GM15510 (cell line): Measurements from ENCODE around the gene RNASE11.

Source experiments
- POLR2A ChIP-seq: IDR thresholded peaks from 3 replicates; pipeline ENCODE4 v1.6.1; 2011; ENCODE audit warnings: borderline replicate concordance; ENCODE audit not compliant: insufficient read length; ENCODE audit errors: extremely low read depth

RNASE11 gene

GRCh38 chr14:20606902-20607242 lies 19.1 kb upstream of the RNASE11 start:
- no peak for TF ChIP-seq POLR2A

DNA sequence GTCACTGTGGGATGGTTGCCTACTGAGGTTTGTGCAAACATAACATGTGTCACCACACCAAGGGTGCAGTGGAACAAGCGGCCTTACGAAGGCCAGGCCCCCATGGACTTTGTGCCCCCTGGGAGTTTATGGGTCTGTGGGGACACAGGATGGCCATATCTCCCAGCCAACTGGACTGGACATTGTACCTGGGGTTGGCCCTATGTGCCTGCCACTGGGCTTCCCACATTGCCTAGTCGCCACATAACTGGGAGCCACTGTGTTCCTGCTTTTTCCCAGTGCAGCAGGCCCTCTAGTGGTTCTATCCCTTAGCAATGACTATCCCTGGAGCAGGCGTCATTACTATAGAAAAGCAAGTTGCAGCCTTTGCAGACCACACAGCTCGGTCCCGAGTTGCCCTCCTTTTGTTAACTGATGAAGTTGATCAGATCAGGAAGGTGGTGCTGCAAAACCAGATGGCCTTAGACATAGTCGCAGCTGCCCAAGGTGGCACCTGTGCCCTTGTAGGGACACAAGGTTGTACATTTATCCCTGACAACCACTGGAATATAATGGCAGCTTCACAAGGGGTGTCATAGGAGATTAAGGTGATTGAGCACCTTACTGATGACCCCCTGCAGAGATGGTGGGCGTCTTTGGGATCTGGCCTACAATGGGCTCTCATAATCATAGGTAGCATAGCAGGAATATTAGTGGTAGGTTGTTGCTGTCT lies 18.5 kb upstream of the RNASE11 start:
- no peak for TF ChIP-seq POLR2A

DNA sequence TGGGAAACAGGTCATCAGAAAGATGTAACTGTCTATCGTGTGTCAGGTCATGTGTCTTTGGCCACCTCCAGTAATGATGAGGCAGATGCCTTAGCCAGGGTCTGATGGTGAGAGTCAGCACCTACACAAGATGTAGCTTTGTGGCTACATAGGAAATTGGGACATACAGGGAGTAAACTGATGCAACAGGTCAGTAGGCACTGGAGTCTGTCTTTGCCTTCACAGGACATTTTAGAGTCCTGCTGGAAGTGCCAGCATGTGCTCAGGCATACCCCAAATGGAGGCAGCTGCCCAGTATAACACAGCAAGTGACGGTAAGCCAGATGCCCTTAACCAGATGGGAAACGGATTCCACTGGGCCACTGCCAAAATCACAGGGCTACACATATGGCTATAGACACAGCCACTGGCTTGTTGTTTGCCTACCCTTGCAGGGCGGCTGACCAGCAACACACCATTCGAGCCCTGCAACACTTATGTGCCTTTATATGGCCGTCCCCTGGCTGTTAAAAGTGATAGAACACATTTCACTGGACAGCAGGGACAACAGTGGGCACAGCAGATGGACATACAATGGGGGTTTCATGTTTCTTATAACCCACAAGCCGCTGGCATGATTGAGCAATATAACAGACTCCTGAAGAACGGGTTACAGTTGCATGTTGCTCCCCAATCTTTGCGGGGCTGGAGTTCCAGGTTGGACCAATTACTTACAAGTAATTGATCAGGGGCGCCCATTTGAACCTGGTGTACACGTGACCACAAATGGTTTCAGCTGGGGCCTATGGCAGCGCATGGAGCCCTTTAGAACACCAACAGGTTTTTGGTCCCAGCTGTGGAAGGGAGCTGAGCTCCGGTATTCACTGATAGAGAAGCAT lies 16.3 kb upstream of the RNASE11 start:
- no peak for TF ChIP-seq POLR2A

DNA sequence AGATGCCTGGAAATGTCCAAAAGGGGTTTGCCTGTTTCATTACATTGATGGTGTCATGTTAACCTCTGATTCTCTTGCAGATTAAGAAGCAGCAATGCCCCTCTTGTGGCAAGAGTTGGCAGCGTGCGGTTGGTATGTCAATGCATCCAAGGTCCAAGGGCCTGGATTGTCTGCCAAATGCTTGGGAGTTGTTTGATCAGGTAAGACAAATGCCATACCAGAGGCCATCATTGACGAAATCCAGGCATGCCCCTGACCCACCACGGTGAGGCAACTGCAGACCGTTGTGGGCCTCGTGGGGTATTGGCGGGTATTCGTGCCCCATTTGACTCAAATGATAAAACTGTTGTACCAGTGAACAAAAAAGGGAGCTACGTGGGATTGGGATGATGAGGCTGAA lies 14.8 kb upstream of the RNASE11 start:
- no peak for TF ChIP-seq POLR2A

DNA sequence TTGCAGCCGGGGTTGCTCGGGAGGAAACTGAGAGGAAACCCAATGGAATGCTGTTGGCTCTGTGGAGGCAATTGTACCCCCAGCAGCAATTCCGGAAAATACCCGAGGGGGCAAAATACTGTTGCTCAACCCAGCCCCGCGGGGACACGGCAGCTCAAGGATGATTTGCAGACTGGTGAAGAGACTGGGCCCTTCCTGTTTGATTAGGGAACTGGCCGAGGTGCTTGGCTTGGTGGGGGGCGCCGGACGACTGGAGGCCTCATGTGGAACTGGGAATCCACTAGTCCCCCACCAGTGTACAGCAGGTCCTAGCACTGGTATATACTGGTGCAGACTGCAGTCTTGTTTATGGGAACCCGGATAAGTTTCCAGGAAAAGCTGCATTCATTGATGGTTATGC lies 13.7 kb upstream of the RNASE11 start:
- TF ChIP-seq POLR2A, result no peak

- no peak for TF ChIP-seq POLR2A
These were observed 9.3 kb upstream of the RNASE11 start for GRCh38 chr14:20597108-20597507.

DNA sequence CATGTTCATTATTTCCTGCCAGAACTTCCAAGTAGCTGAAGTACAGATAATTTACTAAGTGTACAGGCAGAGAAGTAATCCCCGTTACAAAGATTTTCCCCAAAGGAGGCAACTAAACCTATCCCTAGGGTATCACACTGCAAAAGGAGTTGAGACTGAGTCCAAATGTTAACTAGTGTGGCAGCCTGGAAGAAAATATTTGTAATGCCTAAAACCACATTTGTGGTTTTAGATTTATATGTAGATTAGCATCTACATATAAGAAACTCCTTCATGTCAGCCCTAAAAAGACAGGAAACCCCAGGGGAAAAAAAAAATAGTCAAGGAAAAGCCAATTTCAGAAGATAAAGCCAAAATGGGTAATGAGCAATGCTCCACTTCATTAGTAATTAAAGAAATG lies 4.8 kb upstream of the RNASE11 start:
- no peak for TF ChIP-seq POLR2A

DNA sequence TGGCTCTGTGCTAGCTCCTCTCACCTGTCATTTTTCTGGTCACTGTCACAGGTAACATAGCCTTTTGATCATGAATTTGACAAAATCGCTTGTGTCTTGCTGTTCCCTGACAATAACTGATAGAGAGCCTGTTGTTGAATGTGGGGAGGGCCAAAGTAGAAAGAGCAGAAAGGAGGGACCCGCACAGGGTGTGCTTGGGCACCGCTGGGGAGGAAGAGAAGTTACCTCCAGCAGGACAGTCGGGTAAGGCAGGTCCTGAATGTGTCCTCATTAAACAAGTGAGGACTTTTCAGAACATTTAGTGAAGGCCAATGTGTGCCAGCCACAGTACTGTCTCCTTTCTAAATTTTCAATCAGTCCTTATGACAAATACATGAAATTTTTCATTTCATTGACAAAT lies 3.4 kb upstream of the RNASE11 start, which contains the start of gene RNASE12:
TSS of gene RNASE12 (minus strand) at position 142 of the 400 bp plus-strand sequence. CDS start 653 bp downstream, outside the sequence.
- no peak for TF ChIP-seq POLR2A

GRCh38 chr14:20583908-20584307 lies 3.9 kb downstream of the RNASE11 start:
- TF ChIP-seq POLR2A, result no peak

GRCh38 chr14:20583142-20583541 lies 4.7 kb downstream of the RNASE11 start:
- TF ChIP-seq POLR2A, result no peak

DNA sequence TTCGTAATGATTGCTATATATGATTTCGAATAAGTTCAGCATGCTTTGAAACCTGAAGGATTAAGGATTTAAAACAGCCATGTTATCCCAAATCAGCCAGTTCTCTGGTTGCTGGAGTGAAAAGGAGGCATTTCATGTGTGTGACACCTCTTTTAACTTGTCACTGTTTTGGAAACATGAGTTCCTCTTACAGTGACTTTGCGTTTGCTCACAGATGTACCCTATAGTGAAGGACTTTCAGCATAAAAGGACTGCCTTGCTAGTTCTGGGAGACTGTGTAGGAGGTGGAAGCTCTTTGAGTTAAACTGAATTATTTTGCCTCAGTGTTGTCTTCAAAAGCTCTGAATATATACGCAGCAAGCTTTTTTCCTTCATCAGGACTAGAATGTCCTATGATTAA lies 7.6 kb downstream of the RNASE11 start:
- TF ChIP-seq POLR2A, result no peak

GRCh38 chr14:20578784-20579502 lies 8.9 kb downstream of the RNASE11 start:
- TF ChIP-seq POLR2A, result no peak

DNA sequence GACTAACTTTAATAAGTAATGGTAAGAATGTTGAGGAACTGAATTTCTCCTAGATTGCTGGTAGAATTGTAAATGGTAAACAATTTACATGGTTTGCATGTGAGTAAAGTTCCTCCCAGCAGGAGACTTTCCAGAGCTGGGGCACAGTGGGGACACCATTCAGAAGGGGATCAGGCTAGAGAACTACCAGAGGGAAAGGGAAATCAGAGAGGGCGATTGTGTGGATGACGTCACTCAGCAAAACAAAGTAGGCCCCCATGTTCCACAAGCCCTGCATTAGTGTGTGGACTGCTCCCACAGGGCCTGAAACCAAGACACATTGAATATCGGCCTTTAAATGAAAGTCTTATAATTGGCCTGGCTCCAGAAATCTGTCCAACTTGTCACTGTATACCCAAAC lies 9.5 kb downstream of the RNASE11 start:
- no peak for TF ChIP-seq POLR2A

- TF ChIP-seq POLR2A, result no peak
These were observed 18.7 kb downstream of the RNASE11 start for GRCh38 chr14:20569066-20569465.

DNA sequence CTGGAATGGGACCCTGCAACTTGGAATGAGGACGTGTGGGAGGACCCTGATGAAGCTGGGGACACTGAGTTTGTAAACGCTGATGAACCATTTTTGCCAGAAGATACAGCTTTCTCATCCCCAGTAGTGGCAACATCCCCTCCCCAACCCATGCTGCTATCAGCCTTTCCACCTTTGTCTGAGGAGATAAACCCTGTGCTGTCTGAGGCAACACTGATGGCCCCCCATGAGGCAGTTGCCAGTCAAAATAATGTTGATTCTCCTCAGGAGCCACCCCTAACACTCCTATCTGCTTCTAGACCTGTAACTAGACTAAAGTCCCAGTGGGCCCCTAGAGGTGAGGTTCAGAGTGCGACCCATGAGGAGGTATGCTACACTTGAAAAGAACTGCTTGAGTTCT lies 19.4 kb downstream of the RNASE11 start:
- TF ChIP-seq POLR2A, result no peak

GRCh38 chr14:20564501-20564997 lies 23.3 kb downstream of the RNASE11 start:
- no peak for TF ChIP-seq POLR2A

GRCh38 chr14:20563971-20564370 lies 23.8 kb downstream of the RNASE11 start:
- no peak for TF ChIP-seq POLR2A
